OCI-M1 (cell line): ENCODE results near the gene RAI14.
A peak's percentile ranks its signal among the peaks of the same experiment; 100 is the strongest.
"Not testable (repeated sequence)": the region's sequence is repeated elsewhere in the genome, so short reads cannot be mapped to it uniquely, and the experiment has no call there.

Source experiments
- DNase-seq: peaks from one replicate; lab custom pipeline; 2025; lab: John Stamatoyannopoulos, UW

Gene RAI14

GRCh38 chr5:34770486-34770885, 114.4 kb downstream of the RAI14 start:
- no peak for DNase-seq

DNA sequence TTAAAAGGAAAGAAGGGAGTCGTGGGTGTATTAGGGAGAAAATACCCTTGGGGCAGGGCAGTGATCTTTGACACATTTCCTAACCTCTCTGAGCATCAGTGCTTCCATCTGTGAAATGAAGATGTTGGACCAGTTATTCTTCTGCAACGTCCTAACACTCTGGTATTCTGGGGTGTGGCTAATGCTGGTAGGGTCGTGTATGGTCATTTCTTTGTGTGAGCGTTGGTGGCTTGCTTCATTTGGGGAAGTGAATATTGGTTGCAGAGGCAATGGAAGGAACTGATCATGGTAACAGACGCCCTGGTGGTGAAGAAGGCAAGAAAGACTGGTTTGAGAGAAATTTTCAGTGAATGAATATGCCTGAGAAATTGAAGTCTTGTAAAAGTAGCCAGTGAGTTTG, 114.9 kb downstream of the RAI14 start:
- DNase-seq = peak; percentile 63

DNA sequence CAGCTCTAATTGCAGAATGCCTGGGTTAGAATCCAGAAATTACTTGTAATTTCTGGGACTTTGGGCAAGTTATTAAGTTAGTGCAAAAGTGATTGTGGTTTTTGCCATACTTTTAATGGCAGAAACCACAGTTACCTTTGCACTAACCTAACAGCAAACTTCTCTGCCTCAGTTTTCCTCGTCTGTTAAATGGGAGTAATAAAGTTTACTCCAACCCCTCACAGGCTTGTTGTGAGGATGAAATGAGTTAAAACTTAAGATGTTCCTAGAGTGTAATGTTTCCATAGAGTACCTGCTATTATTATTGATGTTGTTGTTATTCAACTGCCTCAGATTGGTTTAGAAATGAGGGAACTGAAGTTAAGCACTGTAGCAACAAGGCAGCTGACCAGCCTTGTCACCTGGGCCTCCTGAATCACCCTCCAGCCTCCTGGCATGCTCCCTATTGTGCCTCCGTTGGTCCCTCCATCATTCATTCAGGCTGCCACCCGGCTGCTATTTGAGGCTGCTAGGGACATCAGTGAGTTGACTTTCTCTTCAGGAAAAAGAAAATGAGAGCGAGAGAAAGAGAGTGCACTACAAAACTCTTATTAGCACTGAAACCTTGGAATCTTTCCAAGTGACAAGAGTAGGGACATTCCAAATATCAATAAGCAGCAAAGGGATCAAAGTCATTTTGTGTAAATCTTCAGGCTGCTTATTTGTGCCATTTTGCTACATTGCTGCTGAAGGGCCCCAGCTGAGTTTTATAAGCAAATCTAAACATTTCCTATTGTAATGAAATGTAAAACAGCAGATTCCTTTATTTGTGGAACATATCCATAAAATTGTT, 116.4 kb downstream of the RAI14 start:
- no peak for DNase-seq

DNA sequence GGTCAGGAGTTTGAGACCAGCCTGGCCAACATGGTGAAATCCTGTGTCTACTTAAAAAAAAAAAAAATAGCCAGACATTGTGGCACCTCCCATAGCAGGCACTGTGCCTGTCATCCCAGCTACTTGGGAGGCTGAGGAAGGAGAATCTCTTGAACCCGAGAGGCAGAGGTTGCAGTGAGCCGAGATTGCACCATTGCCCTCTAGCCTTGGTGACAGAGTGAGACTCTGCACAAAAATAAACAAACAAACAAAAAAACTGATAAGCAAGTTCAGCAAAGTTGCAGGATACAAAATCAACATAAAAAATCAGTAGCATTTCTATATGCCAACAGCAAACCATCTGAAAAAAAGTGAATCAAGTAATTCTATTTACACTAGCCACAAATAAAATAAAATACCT, 118.0 kb downstream of the RAI14 start:
- DNase-seq = no peak

DNA sequence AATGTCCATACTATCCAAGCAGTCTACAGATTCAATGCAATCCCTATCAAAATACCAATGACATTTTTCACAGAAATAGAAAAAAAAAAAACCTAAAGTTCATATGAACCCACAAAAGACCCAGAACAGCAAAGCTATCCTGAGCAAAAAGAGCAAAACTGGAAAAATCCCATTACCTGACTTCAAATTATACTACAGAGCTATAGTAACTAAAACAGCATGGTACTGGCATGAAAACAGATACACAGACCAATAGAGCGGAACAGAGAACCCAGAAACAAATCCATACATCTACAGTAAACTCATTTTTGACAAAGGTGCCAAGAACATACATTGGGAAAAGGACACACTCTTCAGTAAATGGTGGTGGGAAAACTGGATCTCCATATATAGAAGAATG, 118.5 kb downstream of the RAI14 start:
- DNase-seq = not testable (repeated sequence)

- DNase-seq = no peak
Measured at GRCh38 chr5:34775886-34776285, 119.8 kb downstream of the RAI14 start.

GRCh38 chr5:34778091-34778850, 122.1 kb downstream of the RAI14 start:
- no peak for DNase-seq

DNA sequence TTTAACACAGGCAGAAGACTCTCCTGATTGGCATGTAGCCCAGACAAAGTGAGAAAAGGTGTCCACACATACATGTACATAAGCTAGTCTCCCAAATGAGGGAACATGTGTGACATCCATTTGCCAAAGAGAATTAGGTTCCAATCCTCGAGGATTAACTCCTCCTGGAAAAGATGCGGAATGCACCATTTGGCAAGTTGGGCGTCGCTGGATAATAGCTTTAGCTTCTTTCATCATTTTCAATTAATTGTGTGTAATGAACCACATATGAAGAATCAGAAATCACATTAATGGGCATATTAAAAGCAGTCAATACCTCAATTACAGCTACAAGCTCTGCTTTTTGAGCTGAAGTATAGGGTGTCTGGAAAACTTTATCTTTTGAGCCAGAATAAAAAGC, 127.8 kb downstream of the RAI14 start:
- DNase-seq = not testable (repeated sequence)

DNA sequence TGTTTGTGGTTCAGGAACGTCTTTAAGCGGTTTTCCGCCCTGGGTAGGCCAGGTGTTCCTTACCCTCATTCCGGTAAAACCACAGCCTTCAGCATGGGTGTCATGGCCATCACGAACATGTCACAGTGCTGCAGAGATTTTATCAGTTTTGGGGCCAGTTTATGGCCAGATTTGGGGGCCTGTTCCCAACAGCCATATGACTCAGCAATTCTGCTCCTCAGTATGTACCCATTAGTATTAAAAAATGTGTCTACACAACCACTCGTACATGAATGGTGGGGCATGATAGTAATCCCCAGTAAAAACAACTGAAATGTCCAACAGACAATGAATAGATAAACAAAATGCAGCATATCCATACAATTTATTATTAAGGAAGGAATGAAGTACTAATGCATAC, 130.9 kb downstream of the RAI14 start:
- DNase-seq = no peak

- no peak for DNase-seq
Measured at GRCh38 chr5:34789021-34789531, 132.9 kb downstream of the RAI14 start.

- no peak for DNase-seq
Measured at GRCh38 chr5:34789639-34790038, 133.5 kb downstream of the RAI14 start.

DNA sequence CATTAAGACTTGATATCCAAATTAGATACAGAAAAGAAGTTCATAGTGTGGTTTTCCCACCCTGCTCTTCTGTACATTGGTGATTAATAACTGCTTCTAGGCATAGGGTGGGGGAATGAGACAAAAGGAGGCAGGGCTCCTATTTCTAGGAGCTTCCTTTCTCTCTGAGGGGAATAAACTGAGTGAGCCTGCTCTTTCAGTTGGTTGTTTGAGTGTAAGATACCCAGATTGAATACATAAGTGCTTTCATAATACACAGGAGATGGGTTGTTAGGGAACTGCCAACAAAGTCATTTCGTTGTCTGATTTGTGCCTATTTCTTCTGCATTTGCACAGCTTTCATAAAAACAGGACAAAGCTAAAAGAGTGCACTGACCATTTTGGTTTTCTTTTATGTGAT, 133.9 kb downstream of the RAI14 start:
- no peak for DNase-seq

DNA sequence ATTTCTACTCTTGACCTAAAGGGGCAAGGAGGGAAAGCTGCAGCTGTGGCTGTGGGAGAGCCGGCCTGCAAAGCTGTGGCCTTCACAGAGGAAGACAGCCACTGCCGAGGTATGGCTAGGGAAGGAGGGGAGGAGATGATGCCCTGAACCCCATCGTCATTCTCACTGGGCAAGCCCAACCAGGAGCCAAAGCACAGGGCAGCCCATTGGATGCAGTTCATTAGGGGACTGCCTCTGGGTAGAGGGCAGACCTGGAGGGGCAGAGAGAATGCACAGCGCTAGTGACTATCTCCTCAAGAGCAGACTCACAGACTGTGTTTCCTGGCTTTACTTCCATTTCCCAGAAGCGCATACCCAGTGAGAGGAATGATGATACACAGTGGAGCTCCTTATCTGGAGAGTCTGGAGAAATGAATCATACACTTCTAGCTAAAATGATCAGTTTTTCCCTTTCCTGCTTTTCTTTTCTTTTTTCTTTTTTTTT, 135.7 kb downstream of the RAI14 start:
- no peak for DNase-seq

- DNase-seq = no peak
Measured at GRCh38 chr5:34802834-34803563, 146.9 kb downstream of the RAI14 start.

DNA sequence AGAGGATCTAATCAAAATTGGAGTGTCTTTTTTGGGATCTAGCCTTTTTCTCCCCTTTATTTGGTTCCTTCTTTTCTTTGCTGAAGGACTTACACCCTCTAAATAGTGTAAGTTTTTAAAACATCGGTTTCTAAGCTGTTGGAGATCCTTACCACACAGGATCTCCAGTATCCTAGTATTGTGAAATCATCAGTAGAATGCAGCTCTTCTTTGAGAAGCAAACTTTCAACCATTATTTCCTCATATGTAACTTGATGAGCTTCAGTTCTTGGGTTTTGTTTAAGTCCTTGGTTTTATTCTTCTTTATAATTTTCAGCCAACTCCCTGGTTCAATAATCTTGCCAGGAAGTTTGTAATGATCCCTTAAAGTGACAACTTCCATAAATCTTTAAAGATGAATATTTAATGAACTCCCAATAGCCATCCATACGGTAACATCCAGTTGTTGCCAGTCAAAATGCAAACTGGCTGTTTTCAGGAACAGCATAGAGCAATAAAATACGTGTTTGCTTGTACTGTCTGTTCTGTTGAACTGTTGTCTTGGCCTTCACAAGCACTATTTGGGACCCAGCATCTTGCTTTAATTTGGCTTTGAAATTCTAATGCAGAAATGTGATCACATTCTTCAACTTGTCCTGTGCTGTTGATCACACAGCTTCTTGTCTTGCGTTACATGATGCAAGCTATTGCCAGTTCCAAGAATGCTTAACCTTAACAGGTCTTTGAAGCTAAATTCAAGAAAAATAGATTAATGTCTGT, 148.0 kb downstream of the RAI14 start:
- no peak for DNase-seq

- DNase-seq = no peak
Measured at GRCh38 chr5:34804913-34805312, 148.8 kb downstream of the RAI14 start.

GRCh38 chr5:34806532-34806931, 150.4 kb downstream of the RAI14 start:
- no peak for DNase-seq

DNA sequence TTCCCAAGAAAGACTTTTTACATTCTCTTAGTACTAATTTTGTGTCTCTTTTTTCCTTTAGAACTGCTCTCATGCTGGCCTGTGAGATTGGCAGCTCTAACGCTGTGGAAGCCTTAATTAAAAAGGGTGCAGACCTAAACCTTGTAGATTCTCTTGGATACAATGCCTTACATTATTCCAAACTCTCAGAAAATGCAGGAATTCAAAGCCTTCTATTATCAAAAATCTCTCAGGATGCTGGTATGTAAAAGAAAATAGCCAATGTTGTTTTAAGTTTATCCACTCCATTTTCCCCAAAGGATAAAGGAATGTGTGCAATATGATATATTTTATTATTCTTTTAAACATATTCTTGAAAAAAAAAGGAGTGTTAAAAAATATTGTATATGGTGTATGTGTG, 155.6 kb downstream of the RAI14 start:
- no peak for DNase-seq

GRCh38 chr5:34813509-34813908, 157.4 kb downstream of the RAI14 start:
- DNase-seq = no peak

DNA sequence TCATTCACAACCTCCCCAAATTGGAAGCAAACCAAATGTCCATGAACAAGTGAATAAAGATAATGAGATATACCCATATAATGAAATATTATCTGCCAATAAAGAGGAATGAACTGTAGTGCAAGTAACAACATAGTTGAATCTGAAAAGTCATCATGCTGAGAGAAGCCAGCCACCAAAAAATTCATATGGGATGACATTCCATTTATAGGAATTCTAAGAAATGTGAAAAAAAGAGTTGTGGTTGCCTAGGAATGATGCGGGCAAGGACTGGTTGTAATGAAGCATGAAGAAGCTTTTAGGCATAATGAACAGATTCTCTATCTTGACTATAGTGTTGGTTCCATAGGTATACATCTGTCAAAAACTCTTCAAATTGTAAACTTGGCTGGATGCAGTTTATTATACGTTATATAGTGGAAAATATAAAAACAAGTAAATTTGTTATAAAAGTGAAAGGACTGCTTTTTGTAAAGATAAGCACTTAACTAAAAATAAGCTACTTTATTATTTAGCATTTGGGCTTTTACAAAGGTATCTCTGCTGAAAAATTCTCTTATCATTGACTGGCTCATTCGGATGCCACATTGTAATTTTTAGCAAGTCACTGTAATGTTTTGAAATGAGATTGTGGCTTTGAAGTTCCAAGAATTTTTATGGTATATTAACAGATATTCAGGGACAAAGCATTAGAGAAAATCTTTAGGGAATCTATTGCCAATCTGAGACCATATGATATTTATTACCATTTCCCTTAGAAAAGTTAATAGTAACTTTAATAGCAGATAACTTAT, 161.6 kb downstream of the RAI14 start:
- peak; percentile 46 for DNase-seq

DNA sequence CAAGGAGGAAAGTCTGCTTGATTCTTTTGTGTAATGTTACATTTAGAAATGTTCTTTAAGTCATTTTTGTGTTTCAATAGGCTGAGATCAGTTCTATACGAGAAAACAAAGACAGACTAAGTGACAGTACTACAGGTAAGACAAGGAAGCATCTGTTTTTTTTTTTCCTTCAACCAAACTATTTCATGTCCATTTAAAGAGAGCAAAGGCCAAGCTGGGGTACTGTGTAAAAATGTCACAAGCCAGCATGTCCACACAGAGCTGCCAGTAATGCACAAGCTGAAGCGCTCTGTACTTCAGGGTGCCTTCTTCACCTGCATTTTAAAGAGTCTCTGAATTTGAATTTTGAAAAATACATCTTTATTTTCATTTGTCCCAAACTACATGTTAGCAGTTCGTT, 162.6 kb downstream of the RAI14 start:
- no peak for DNase-seq
